Measurements from ENCODE around the gene CXCR5. TPM values are rescaled to one million over a fixed set of nuclear protein-coding genes. Genes with fewer than 3 reads are reported as not detected.

The CXCR5 gene
- total RNA-seq, 1 donor from 2014 or later: not detected

DNA sequence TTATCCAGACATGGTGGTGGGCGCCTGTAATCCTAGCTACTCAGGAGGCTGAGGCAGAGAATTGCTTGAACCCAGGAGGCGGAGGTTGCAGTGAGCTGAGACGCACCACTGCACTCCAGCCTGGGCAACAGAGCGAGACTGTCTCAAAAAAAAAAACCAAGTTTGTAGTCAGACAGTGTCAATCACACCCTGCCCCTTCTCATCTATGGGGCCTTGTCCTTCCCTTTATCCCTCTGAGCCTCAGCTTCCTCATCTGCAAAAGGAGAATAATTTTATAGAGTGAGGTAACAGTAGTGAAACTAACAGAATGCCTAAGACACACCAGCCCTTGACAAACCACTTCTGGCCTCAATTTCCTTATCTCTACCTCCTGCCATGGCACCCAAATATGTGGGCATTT, 31.3 kb downstream of the CXCR5 start:
- DNase-seq (ENCODE audit: low read depth): no peak
- no peak for FAIRE-seq
- no peak overlapping the region for H3K4me3 ChIP-seq (ENCODE audit: low read depth, low read length)
- TF ChIP-seq, protein P1, sequence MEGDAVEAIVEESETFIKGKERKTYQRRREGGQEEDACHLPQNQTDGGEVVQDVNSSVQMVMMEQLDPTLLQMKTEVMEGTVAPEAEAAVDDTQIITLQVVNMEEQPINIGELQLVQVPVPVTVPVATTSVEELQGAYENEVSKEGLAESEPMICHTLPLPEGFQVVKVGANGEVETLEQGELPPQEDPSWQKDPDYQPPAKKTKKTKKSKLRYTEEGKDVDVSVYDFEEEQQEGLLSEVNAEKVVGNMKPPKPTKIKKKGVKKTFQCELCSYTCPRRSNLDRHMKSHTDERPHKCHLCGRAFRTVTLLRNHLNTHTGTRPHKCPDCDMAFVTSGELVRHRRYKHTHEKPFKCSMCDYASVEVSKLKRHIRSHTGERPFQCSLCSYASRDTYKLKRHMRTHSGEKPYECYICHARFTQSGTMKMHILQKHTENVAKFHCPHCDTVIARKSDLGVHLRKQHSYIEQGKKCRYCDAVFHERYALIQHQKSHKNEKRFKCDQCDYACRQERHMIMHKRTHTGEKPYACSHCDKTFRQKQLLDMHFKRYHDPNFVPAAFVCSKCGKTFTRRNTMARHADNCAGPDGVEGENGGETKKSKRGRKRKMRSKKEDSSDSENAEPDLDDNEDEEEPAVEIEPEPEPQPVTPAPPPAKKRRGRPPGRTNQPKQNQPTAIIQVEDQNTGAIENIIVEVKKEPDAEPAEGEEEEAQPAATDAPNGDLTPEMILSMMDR (IDR thresholded peaks at IDR 0.05; ENCODE audit: insufficient read depth, low read length, severe bottlenecking): no peak
- no peaks in the 10 kb centered on the region for H3K27me3 ChIP-seq (ENCODE audit: control insufficient read depth, insufficient read depth, low read length)
- peaks cover 14% of the 10 kb centered on the region for H3K36me3 ChIP-seq (ENCODE audit: control insufficient read depth, insufficient read depth, low read length)

DNA sequence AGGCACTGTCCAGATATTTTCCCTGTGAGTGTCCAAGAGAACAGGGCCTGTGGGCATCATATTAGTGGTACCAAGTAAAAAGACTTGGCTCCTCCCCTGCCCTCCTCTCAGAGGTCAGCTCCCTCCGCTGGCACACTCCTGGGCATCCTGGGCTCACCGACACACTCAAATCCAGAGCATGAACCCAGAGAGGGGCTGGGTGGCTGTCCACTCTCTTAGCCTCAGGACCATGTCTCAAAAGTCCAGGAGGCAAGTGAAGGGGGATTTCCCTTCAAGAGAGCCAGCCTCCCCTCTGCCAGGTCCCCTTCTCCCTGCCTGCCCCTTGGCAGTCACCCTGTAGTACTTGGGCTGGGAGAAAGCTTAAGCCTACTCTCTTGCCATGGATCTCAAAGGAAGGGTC, 31.7 kb downstream of the CXCR5 start:
- Histone ChIP-seq H3K4me3 (ENCODE audit: low read depth, low read length) (no peak overlapping the region), H3K36me3 (ENCODE audit: control insufficient read depth, insufficient read depth, low read length) (peaks cover 11% of the 10 kb centered on the region), H3K27me3 (ENCODE audit: control insufficient read depth, insufficient read depth, low read length) (no peaks in the 10 kb centered on the region)
- TF ChIP-seq, protein P1 (IDR thresholded peaks at IDR 0.05; ENCODE audit: insufficient read depth, low read length, severe bottlenecking): no peak
- DNase-seq (ENCODE audit: low read depth): no peak
- no peak for FAIRE-seq

DNA sequence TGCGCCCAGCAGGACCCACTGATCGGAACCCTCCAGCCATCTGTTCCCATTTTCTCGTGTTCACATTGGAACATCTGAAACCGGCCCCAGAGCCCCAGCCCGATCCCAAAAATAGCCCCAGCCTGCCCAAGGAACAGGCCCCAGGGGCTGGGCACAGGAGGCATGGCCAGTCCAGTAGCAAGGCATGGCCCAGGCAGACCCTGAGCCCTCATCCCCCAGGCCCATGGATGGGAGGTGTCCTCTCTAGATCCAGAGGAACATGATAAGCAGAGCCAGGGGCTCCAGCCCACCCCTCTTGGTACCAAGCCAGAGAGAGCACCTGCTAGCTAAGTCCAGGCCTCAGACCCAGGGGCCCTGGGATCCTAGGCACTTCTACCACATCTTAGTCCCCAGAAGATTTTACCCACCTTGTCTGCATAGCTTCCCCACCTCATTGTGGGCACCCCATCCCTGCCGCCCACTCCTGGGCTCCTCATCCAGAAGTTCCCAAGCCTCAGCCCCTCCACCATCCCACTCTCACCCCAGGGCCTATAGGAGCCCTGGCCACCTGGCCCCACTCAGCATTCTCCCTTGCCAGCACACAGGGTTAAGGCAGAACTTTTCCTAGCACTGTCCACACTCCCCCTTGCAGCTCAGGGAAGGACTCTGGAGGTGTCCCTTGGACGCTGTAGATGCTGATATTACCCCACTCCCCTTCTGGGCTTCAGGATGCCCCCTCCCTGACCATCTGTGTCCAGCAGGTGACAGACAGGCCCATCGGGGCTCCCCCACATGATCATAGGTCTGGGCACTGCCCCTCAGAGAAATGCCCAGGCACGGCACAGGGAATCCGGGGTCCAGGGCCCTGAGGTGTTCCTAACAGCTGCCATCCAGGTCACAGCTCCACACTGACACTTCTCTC, 32.5 kb downstream of the CXCR5 start:
- H3K27me3 ChIP-seq (ENCODE audit: control insufficient read depth, insufficient read depth, low read length): no peaks in the 10 kb centered on the region
- TF ChIP-seq, protein P1 (IDR thresholded peaks at IDR 0.05; ENCODE audit: insufficient read depth, low read length, severe bottlenecking): no peak
- DNase-seq (ENCODE audit: low read depth) (no peak), FAIRE-seq (no peak)
- H3K36me3 ChIP-seq (ENCODE audit: control insufficient read depth, insufficient read depth, low read length): peaks cover 11% of the 10 kb centered on the region
- H3K4me3 ChIP-seq (ENCODE audit: low read depth, low read length): no peak overlapping the region

DNA sequence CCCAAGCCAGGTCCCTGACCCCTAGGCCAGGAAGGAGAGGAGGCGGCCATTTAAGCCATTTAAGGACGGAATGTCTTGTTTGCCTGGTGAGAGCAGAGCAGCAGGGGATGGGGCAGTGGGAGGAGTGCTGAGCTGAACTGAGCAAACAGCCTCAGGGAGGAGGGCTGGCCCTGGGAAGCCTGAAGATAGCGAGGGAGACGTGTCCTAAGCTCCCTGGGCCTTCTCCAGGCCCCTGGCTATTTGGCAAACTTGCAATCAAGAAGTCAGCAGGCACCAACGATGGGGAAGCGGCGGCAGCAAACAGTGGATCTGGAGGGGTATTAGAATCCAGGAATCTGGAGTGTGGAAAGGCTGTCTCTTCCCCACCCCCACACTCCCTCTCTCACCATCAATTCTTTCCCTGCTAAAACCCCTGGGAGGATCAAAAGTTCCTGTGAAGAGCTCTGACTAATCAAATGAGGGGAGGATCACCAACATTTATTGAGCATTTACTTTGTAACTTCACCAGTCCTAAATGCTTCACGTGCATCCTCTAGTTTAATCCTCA, 33.2 kb downstream of the CXCR5 start:
- Histone ChIP-seq H3K4me3 (ENCODE audit: low read depth, low read length) (no peak overlapping the region), H3K36me3 (ENCODE audit: control insufficient read depth, insufficient read depth, low read length) (peaks cover 13% of the 10 kb centered on the region), H3K27me3 (ENCODE audit: control insufficient read depth, insufficient read depth, low read length) (no peaks in the 10 kb centered on the region)
- TF ChIP-seq, protein P1 (IDR thresholded peaks at IDR 0.05; ENCODE audit: insufficient read depth, low read length, severe bottlenecking): no peak
- FAIRE-seq (no peak), DNase-seq (ENCODE audit: low read depth) (no peak)

DNA sequence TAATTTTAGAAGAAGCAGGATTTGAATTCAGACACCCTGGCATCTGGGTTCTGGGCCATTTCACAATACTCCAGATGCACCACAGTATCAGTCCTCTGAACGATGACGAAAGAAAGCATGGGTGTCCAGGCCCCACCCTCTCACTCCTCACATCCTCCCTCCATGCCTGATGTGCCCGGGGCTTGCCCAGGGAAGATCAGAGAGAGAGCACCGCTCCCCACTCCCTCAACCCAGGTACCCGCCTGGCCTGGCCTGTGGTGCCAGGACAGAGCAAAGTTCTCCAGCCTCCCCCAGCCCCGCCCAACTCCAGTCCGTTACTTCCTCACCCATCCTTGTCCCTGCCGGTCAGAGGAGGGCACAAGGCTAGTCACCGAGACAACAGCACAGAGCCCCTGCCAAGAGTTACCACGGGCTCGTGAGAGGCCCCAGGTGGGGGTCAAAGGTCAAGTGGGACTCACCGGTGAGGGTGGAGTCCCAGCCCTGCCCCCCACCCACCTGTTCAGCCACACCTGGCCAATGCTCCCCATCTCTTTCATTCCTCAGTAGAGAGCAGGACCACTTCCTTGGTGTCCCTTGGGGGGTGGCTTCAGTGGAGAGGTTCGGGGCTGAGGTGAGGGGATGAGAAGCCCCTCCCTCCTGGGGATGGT, 33.9 kb downstream of the CXCR5 start:
- Histone ChIP-seq H3K36me3 (ENCODE audit: control insufficient read depth, insufficient read depth, low read length) (peaks cover 15% of the 10 kb centered on the region), H3K4me3 (ENCODE audit: low read depth, low read length) (no peak overlapping the region), H3K27me3 (ENCODE audit: control insufficient read depth, insufficient read depth, low read length) (no peaks in the 10 kb centered on the region)
- no peak for FAIRE-seq
- DNase-seq (ENCODE audit: low read depth): peak; percentile 86
- TF ChIP-seq, protein P1 (IDR thresholded peaks at IDR 0.05; ENCODE audit: insufficient read depth, low read length, severe bottlenecking): no peak

Measured in bronchial epithelial cell (primary cell).